Ovary (tissue), 9 donors: ENCODE results near the gene RSPH6A. TPM values are rescaled to one million over a fixed set of nuclear protein-coding genes. Genes with fewer than 3 reads are reported as not detected.
"Not testable (repeated sequence)": the region's sequence is repeated elsewhere in the genome, so short reads cannot be mapped to it uniquely, and the experiment has no call there.

ENCODE experiments used
- DNase-seq, 5 donors: peaks; one replicate each; pipeline ENCODE4 v3.0.0-alpha.2; 2019 to 2020
- H3K27ac ChIP-seq, 2 donors: fragments of 200-600 bp; one replicate each; pipeline versions ENCODE4 v1.5.1 to v1.8.0; 2019 to 2022
- H3K27me3 ChIP-seq: fragments of 200-600 bp; one replicate; pipeline ENCODE4 v1.8.0; 2022
- H3K36me3 ChIP-seq: fragments of 200-600 bp; sonication (generic); one replicate; pipeline ENCODE4 v1.5.1; 2019
- H3K4me1 ChIP-seq: one replicate; pipeline ENCODE4 v1.8.1; 2013; ENCODE audit warnings: mild to moderate bottlenecking, moderate library complexity; ENCODE audit not compliant: insufficient read depth
- H3K4me3 ChIP-seq: fragments of 200-600 bp; sonication (generic); one replicate; pipeline ENCODE4 v1.5.1; 2017
- H3K9me3 ChIP-seq, 2 donors: fragments of 200-600 bp in 1 of 2; sonication (generic) in 1 of 2; one replicate each; pipeline versions ENCODE4 v1.5.1 to v1.8.1; 2013 to 2019; ENCODE audit warnings: mild to moderate bottlenecking in 1 of 2, moderate library complexity in 1 of 2
- CTCF ChIP-seq, 3 donors: fragments of 450-650 bp in 2 of 3; fragments of 200-600 bp in 1 of 3; IDR thresholded peaks; one replicate each; pipeline versions ENCODE4 v1.5.1 to v1.8.0; 2016 to 2022; ENCODE audit warnings: antibody characterized with exemption in 3 of 3, mild to moderate bottlenecking in 1 of 3
- EP300 ChIP-seq: sonication (generic); formaldehyde crosslinking; IDR thresholded peaks from one replicate; pipeline ENCODE4 v1.6.1; 2017; ENCODE audit warnings: antibody characterized with exemption
- POLR2A ChIP-seq: fragments of 450-650 bp; IDR thresholded peaks from one replicate; pipeline ENCODE4 v1.6.1; 2017; ENCODE audit warnings: antibody characterized with exemption, mild to moderate bottlenecking, moderate library complexity
- WGBS, 3 donors: extraction: QIAGEN DNeasy Blood & Tissue Kit in 1 of 3; methylation state at CpG; one replicate each; pipeline versions ENCODE4 v1.1.5 to v1.1.7; 2013 to 2017; 5-methylcytosine and 5-hydroxymethylcytosine counted together
- intact Hi-C, 4 donors: fragments of 100-400 bp; cut with DNase I; formaldehyde crosslinking; loops; one replicate each; pipeline versions ENCODE4 v1.11.0 to v1.15.1; 2022 to 2023
- polyA plus RNA-seq, 2 donors: library from polyadenylated mRNA; stranded (reverse); fragments of 200-250 nt in 1 of 2; fragments of 350-450 nt in 1 of 2; fragmentation: Illumina TruSeq in 1 of 2; extraction: RNeasy Lipid Tissue Mini Kit (QIAGEN cat#74804) in 1 of 2; gene quantifications; one replicate each; pipeline ENCODE4 v1.2.3, GENCODE V29; 2013 to 2014
- total RNA-seq, 7 donors: library from RNA; depleted of rRNA in 2 of 7; stranded (reverse); fragments of >200 nt in 2 of 7; fragmentation: NEBNext Ultra II Directional in 3 of 7; extraction: Animal tissue kit (Norgen Biotek cat#: 25700) in 3 of 7; gene quantifications; one replicate each; pipeline versions ENCODE4 v1.1.0 to v1.2.4, GENCODE V29; 2016 to 2023
- donor health status: DM: no; HTN: no; CAD: no; lungs with moderate emphysema.
- donor health status: DM: no; HTN: no; CAD: no.
- donor health status: Bipolar disorder and iron deficiency.
- donor health status: DM: yes; HTN: yes; CAD: no.
- donor health status: DM: no; HTN: no; CAD: no.
- donor health status: DM: yes; HTN: yes; CAD: no.

The RSPH6A gene
- total and polyA plus RNA-seq, 9 donors = 0.13 to 0.15 TPM; not detected in 7

DNA sequence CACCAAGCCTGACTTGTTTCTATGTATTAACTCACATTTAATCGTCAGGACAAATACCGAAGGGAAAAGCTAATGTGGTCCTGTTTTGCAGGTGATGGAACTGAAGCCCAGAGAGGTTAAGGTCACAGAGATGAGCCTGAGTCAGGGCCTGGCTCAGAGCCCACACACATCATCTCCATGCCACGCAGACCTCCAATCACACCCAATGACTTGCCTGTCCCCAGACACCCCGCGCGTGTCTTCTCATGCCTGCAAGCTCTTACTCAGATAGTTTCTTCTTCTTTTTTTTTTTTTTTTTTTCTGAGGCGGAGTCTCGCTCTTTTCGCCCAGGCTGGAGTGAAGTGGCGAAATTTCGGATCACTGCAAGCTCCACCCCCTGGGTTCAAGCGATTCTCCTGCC is 62.5 kb downstream of the RSPH6A start:
- no peaks in the 10 kb centered on the region for H3K27me3 ChIP-seq
- DNase-seq = no peak
- TF ChIP-seq EP300 (no peak), POLR2A (no peak), CTCF (IDR thresholded peaks at IDR 0.05) (no peak)
- intact Hi-C loops = no loop called here
- WGBS, 3 donors = 91 to 93% (median 92%) methylated on average over 12 of the region's 12 CpGs
- H3K4me1 ChIP-seq = no peaks in the 10 kb centered on the region
- H3K4me3 ChIP-seq = no peak overlapping the region
- no peak overlapping the region for H3K27ac ChIP-seq
- no peaks in the 10 kb centered on the region for H3K36me3 ChIP-seq
- no peaks in the 10 kb centered on the region for H3K9me3 ChIP-seq

DNA sequence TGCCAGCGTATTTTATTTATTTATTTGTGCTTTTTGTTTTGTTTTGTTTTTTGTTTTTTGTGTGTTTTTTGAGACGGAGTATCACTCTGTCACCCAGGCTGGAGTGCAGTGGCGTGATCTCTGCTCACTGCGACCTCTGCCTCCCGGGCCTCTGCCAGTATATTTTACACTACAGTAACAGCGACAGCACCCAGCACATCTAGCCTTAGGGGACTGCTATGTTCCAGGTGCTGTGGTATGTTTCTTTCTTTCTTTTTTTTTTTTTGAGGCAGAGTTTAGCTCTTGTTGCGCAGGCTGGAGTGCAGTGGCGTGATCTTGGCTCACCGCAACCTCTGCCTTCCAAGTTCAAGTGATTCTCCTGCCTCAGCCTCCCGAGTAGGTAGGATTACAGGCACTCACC is 63.6 kb downstream of the RSPH6A start:
- intact Hi-C loops, H3K4me3 ChIP-seq, H3K4me1 ChIP-seq, H3K27ac ChIP-seq, H3K9me3 ChIP-seq, H3K27me3 ChIP-seq, H3K36me3 ChIP-seq, DNase-seq: not testable (repeated sequence)
- WGBS, 3 donors = 89 to 91% (median 90%) methylated on average over 10 of the region's 10 CpGs

- H3K4me3 ChIP-seq = no peak overlapping the region
- TF ChIP-seq EP300 = no peak
- TF ChIP-seq POLR2A = no peak
- TF ChIP-seq CTCF (IDR thresholded peaks at IDR 0.05) = no peak
- H3K9me3 ChIP-seq = no peaks in the 10 kb centered on the region
- no peaks in the 10 kb centered on the region for H3K36me3 ChIP-seq
- DNase-seq = no peak
- H3K4me1 ChIP-seq = no peaks in the 10 kb centered on the region
- 70 to 78% (median 76%) methylated on average over 5 of the region's 5 CpGs for WGBS, 3 donors
- intact Hi-C loops = no loop called here
- no peaks in the 10 kb centered on the region for H3K27me3 ChIP-seq
- H3K27ac ChIP-seq = no peak overlapping the region
These were observed 67.6 kb downstream of the RSPH6A start for GRCh38 chr19:45747513-45747912.

- Histone ChIP-seq H3K27ac (no peak overlapping the region), H3K4me1 (no peaks in the 10 kb centered on the region), H3K9me3 (no peaks in the 10 kb centered on the region), H3K36me3 (no peaks in the 10 kb centered on the region), H3K27me3 (no peaks in the 10 kb centered on the region), H3K4me3 (no peak overlapping the region)
- TF ChIP-seq POLR2A = no peak
- no peak for TF ChIP-seq CTCF (IDR thresholded peaks at IDR 0.05)
- no peak for TF ChIP-seq EP300
- WGBS, 3 donors = 67 to 70% (median 69%) methylated on average over 5 of the region's 5 CpGs
- intact Hi-C loops = no loop called here
- no peak for DNase-seq
These were observed 68.2 kb downstream of the RSPH6A start for GRCh38 chr19:45746866-45747265.

Other genes with a start within 250 kb of the RSPH6A start
- gene OPA3, start 230.5 kb downstream of the RSPH6A start, total RNA-seq = 10 to 100 TPM in 4 of 7 donors, 1 to 10 TPM in 3; 2.0 to 16.6 (median 12.3) TPM
- gene OPA3, start 230.5 kb downstream of the RSPH6A start, polyA plus RNA-seq = 1 to 10 TPM; 3.3 to 8.9 TPM
- 1 to 10 TPM in 5 of 7 donors, under 1 TPM in 2; 0.60 to 4.5 (median 2.4) TPM for gene GPR4, start 213.1 kb downstream of the RSPH6A start, total RNA-seq
- 10 to 100 TPM in 1 of 2 donors, 1 to 10 TPM in 1; 3.0 to 11.9 TPM for gene GPR4, start 213.1 kb downstream of the RSPH6A start, polyA plus RNA-seq
- 10 to 100 TPM in 6 of 7 donors, 1 to 10 TPM in 1; 9.9 to 25.0 (median 14.4) TPM for gene EML2, start 175.9 kb downstream of the RSPH6A start, total RNA-seq
- 10 to 100 TPM; 13.1 to 16.3 TPM for gene EML2, start 175.9 kb downstream of the RSPH6A start, polyA plus RNA-seq
- gene GIPR, start 147.1 kb downstream of the RSPH6A start, total RNA-seq = 1 to 10 TPM in 1 of 7 donors, under 1 TPM in 3, not detected in 3; 0.20 to 1.6 (median 0.59) TPM
- gene GIPR, start 147.1 kb downstream of the RSPH6A start, polyA plus RNA-seq = under 1 TPM; 0.02 to 0.33 TPM
- 100 to 1,000 TPM; 288 to 508 (median 382) TPM for gene SNRPD2, start 123.4 kb downstream of the RSPH6A start, total RNA-seq
- 100 to 1,000 TPM; 279 to 499 TPM for gene SNRPD2, start 123.4 kb downstream of the RSPH6A start, polyA plus RNA-seq
- 10 to 100 TPM in 1 of 7 donors, 1 to 10 TPM in 6; 4.2 to 15.3 (median 7.3) TPM for gene QPCTL, start 122.6 kb downstream of the RSPH6A start, total RNA-seq
- 1 to 10 TPM; 3.2 to 6.8 TPM for gene QPCTL, start 122.6 kb downstream of the RSPH6A start, polyA plus RNA-seq
- 10 to 100 TPM; 13.4 to 32.5 (median 22.4) TPM for gene FBXO46, start 84.4 kb downstream of the RSPH6A start, total RNA-seq
- gene FBXO46, start 84.4 kb downstream of the RSPH6A start, polyA plus RNA-seq = 10 to 100 TPM in 1 of 2 donors, 1 to 10 TPM in 1; 6.7 to 13.9 TPM
- not detected for gene MEIOSIN, start 81.9 kb downstream of the RSPH6A start, total RNA-seq
- not detected for gene MEIOSIN, start 81.9 kb downstream of the RSPH6A start, polyA plus RNA-seq
- 10 to 100 TPM; 21.0 to 64.4 (median 44.4) TPM for gene SIX5, start 46.1 kb downstream of the RSPH6A start, total RNA-seq
- 10 to 100 TPM in 1 of 2 donors, 1 to 10 TPM in 1; 5.4 to 43.5 TPM for gene SIX5, start 46.1 kb downstream of the RSPH6A start, polyA plus RNA-seq
- gene DMPK, start 32.8 kb downstream of the RSPH6A start, total RNA-seq = 100 to 1,000 TPM in 2 of 7 donors, 10 to 100 TPM in 5; 21.0 to 105 (median 62.5) TPM
- 10 to 100 TPM; 24.3 to 56.7 TPM for gene DMPK, start 32.8 kb downstream of the RSPH6A start, polyA plus RNA-seq
- 10 to 100 TPM; 28.4 to 85.4 (median 61.1) TPM for gene DMWD, start 22.5 kb downstream of the RSPH6A start, total RNA-seq
- gene DMWD, start 22.5 kb downstream of the RSPH6A start, polyA plus RNA-seq = 10 to 100 TPM; 11.4 to 33.9 TPM
- gene SYMPK, start 47.8 kb upstream of the RSPH6A start, total RNA-seq = 10 to 100 TPM; 24.8 to 61.9 (median 52.2) TPM
- 10 to 100 TPM; 37.7 to 41.9 TPM for gene SYMPK, start 47.8 kb upstream of the RSPH6A start, polyA plus RNA-seq
- under 1 TPM in 1 of 7 donors, not detected in 6; 0.26 TPM for gene FOXA3, start 49.0 kb upstream of the RSPH6A start, total RNA-seq
- gene FOXA3, start 49.0 kb upstream of the RSPH6A start, polyA plus RNA-seq = under 1 TPM in 1 of 2 donors, not detected in 1; 0.04 TPM
- gene IRF2BP1, start 70.8 kb upstream of the RSPH6A start, total RNA-seq = 10 to 100 TPM; 30.4 to 59.4 (median 41.4) TPM
- 10 to 100 TPM in 1 of 2 donors, 1 to 10 TPM in 1; 2.7 to 29.5 TPM for gene IRF2BP1, start 70.8 kb upstream of the RSPH6A start, polyA plus RNA-seq
- gene MYPOP, start 87.3 kb upstream of the RSPH6A start, total RNA-seq = 1 to 10 TPM; 3.0 to 9.1 (median 7.0) TPM
- gene MYPOP, start 87.3 kb upstream of the RSPH6A start, polyA plus RNA-seq = 1 to 10 TPM; 4.2 to 4.4 TPM
- gene NANOS2, start 99.5 kb upstream of the RSPH6A start, total RNA-seq = not detected
- not detected for gene NANOS2, start 99.5 kb upstream of the RSPH6A start, polyA plus RNA-seq
- gene NOVA2, start 158.6 kb upstream of the RSPH6A start, total RNA-seq = 1 to 10 TPM in 5 of 7 donors, under 1 TPM in 2; 0.23 to 4.8 (median 2.2) TPM
- gene NOVA2, start 158.6 kb upstream of the RSPH6A start, polyA plus RNA-seq = 1 to 10 TPM; 1.5 to 3.5 TPM
- 10 to 100 TPM in 6 of 7 donors, 1 to 10 TPM in 1; 7.6 to 19.6 (median 16.6) TPM for gene CCDC61, start 180.2 kb upstream of the RSPH6A start, total RNA-seq
- gene CCDC61, start 180.2 kb upstream of the RSPH6A start, polyA plus RNA-seq = 10 to 100 TPM in 1 of 2 donors, 1 to 10 TPM in 1; 2.7 to 12.5 TPM
- not detected for gene PGLYRP1, start 207.7 kb upstream of the RSPH6A start, total RNA-seq
- not detected for gene PGLYRP1, start 207.7 kb upstream of the RSPH6A start, polyA plus RNA-seq
- gene IGFL4, start 225.7 kb upstream of the RSPH6A start, total RNA-seq = not detected
- gene IGFL4, start 225.7 kb upstream of the RSPH6A start, polyA plus RNA-seq = not detected